Heart right ventricle (tissue), 16 donors: ENCODE measurements around the gene LRRC75A. TPM values are rescaled to one million over a fixed set of nuclear protein-coding genes. Genes with fewer than 3 reads are reported as not detected.
A peak's percentile ranks its signal among the peaks of the same experiment; 100 is the strongest.

Source experiments
- ATAC-seq, 8 donors: fragments of 200-7000 bp; cut with Tn5 transposase; one replicate each; pipeline ENCODE4 v1.9.1; 2020; ENCODE audit warnings: mild to moderate bottlenecking in 8 of 8, moderate library complexity in 8 of 8, moderate number of reproducible peaks in 1 of 8
- DNase-seq, 2 donors: peaks; one replicate each; pipeline ENCODE4 v3.0.0-alpha.2; 2020
- H3K27ac ChIP-seq, 10 donors: fragments of 200-600 bp; sonication (generic) in 2 of 10; one replicate each; pipeline versions ENCODE4 v1.5.0 to v1.8.0; 2020 to 2022; ENCODE audit warnings: mild to moderate bottlenecking in 3 of 10
- H3K27me3 ChIP-seq, 7 donors: fragments of 200-600 bp; one replicate each; pipeline ENCODE4 v1.8.0; 2021 to 2022; ENCODE audit warnings: mild to moderate bottlenecking in 2 of 7
- H3K36me3 ChIP-seq, 9 donors: fragments of 200-600 bp; sonication (generic) in 1 of 9; one replicate each; pipeline versions ENCODE4 v1.5.0 to v1.8.0; 2020 to 2022; ENCODE audit warnings: mild to moderate bottlenecking in 2 of 9
- H3K4me1 ChIP-seq, 9 donors: fragments of 200-600 bp; sonication (generic) in 1 of 9; one replicate each; pipeline versions ENCODE4 v1.5.0 to v1.8.0; 2020 to 2022; ENCODE audit warnings: mild to moderate bottlenecking in 4 of 9
- H3K4me3 ChIP-seq, 10 donors: fragments of 200-600 bp; sonication (generic) in 2 of 10; one replicate each; pipeline versions ENCODE4 v1.5.0 to v1.8.0; 2020 to 2022; ENCODE audit warnings: mild to moderate bottlenecking in 7 of 10, moderate library complexity in 2 of 10
- H3K9me3 ChIP-seq, 11 donors: fragments of 200-600 bp in 10 of 11; sonication (generic) in 2 of 11; one replicate each; pipeline versions ENCODE4 v1.5.0 to v1.8.0; 2013 to 2022; ENCODE audit warnings: mild to moderate bottlenecking in 2 of 11, control low read depth in 1 of 11, moderate library complexity in 1 of 11
- WGBS, 2 donors: extraction: QIAGEN DNeasy Blood & Tissue Kit; methylation state at CpG; one replicate each; pipeline ENCODE4 v1.1.7; 2013; ENCODE audit warnings: inconsistent platforms in 1 of 2; 5-methylcytosine and 5-hydroxymethylcytosine counted together
- intact Hi-C, 10 donors: fragments of 100-400 bp; cut with DNase I; formaldehyde crosslinking; loops; one replicate each; pipeline versions ENCODE4 v1.11.1 to v1.14.2; 2022
- polyA plus RNA-seq, 2 donors: library from polyadenylated mRNA; stranded (reverse); fragments of 200-250 nt; gene quantifications; one replicate each; pipeline ENCODE4 v1.2.3, GENCODE V29; 2013
- total RNA-seq, 10 donors: library from RNA; stranded (reverse); fragmentation: NEBNext Ultra II Directional in 3 of 10; extraction: Animal tissue kit (Norgen Biotek cat#: 25700) in 3 of 10; gene quantifications; one replicate each; pipeline versions ENCODE4 v1.2.1 to v1.2.4, GENCODE V29; 2021 to 2023
- TF ChIP-seq, protein P1 (sequence below), 9 donors: fragments of 200-600 bp; sonication (generic) in 2 of 9; IDR thresholded peaks; one replicate each; pipeline versions ENCODE4 v1.5.0 to v1.8.0; 2021 to 2022; ENCODE audit warnings: antibody characterized with exemption in 9 of 9, mild to moderate bottlenecking in 5 of 9, moderate library complexity in 1 of 9
- donor health status: Arrhythmogenic right ventricular cardiomyopathy.
- donor health status: ischemic (EF 13 %, LVEDD 7.1; RV severe dilation, severe dysfunction).
- donor health status: healthy with polysubstance abuse.
- donor health status: DM: no; HTN: yes; CAD: no.
- donor health status: DM: no; HTN: no; CAD: no.
- donor health status: ischemic (EF 25% LVEDD 6.9; RV normal size, moderate dysfunction).
- donor health status: ischemic (EF 25% LVEDD 5.7; RV mildly dilated, moderate dysfunction).
- donor health status: healthy.
- donor health status: DM: yes; HTN: yes; CAD: no.
- donor health status: Ischemic cardiomyopathy.
- donor health status: ischemic (EF 35%, LVEDD 5.7; RV mildly dilated, moderate dysfunction).
- donor health status: nonischemic (EF 11% LVEDD 7.7; RV severe dilation, severe dysfunction).
- donor health status: DM: yes; HTN: yes; CAD: no.
- donor health status: PGD.
- donor health status: ischemic (EF 29% LVEDD 5.4; RV normal size, mild dysfunction).
- donor health status: nonischemic (EF 23%, LVEDD 6.1; RV moderate dilation, normal function).

Gene LRRC75A
- total and polyA plus RNA-seq, 12 donors, result 0.34 to 1.3 (median 0.58) TPM

DNA sequence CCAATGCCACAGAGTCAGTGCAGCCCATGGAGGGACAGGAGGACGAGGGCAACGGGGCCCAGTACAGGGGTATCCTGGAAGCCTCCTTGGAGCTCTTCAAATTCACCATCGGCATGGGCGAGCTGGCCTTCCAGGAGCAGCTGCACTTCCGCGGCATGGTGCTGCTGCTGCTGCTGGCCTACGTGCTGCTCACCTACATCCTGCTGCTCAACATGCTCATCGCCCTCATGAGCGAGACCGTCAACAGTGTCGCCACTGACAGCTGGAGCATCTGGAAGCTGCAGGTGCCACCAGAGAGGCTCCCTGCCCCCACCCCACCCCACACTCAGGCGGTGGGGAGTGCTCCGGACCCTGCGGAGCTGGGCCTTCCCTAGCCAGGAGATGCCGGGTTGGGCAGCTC, 60.0 kb downstream of the LRRC75A start:
- no peak overlapping the region for H3K27ac ChIP-seq
- TF ChIP-seq, protein P1, sequence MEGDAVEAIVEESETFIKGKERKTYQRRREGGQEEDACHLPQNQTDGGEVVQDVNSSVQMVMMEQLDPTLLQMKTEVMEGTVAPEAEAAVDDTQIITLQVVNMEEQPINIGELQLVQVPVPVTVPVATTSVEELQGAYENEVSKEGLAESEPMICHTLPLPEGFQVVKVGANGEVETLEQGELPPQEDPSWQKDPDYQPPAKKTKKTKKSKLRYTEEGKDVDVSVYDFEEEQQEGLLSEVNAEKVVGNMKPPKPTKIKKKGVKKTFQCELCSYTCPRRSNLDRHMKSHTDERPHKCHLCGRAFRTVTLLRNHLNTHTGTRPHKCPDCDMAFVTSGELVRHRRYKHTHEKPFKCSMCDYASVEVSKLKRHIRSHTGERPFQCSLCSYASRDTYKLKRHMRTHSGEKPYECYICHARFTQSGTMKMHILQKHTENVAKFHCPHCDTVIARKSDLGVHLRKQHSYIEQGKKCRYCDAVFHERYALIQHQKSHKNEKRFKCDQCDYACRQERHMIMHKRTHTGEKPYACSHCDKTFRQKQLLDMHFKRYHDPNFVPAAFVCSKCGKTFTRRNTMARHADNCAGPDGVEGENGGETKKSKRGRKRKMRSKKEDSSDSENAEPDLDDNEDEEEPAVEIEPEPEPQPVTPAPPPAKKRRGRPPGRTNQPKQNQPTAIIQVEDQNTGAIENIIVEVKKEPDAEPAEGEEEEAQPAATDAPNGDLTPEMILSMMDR (IDR thresholded peaks at IDR 0.05), result no peak
- ATAC-seq (no peak), DNase-seq (no peak)
- intact Hi-C loops, result loop anchor here in 2 of 10 donors (10.0 kb wide), 1 partner anchor 47 kb away; the partner anchor contains the start of gene UBB (in 2 of the 2)
- H3K36me3 ChIP-seq, result peaks cover 0 to 58% (median 0%) of the 10 kb centered on the region in 9 donors
- WGBS, 2 donors, result 90 to 96% methylated on average over 15 of the region's 15 CpGs
- H3K9me3 ChIP-seq, result no peaks in the 10 kb centered on the region
- H3K4me3 ChIP-seq, result no peak overlapping the region
- H3K27me3 ChIP-seq, result no peaks in the 10 kb centered on the region
- no peaks in the 10 kb centered on the region for H3K4me1 ChIP-seq

DNA sequence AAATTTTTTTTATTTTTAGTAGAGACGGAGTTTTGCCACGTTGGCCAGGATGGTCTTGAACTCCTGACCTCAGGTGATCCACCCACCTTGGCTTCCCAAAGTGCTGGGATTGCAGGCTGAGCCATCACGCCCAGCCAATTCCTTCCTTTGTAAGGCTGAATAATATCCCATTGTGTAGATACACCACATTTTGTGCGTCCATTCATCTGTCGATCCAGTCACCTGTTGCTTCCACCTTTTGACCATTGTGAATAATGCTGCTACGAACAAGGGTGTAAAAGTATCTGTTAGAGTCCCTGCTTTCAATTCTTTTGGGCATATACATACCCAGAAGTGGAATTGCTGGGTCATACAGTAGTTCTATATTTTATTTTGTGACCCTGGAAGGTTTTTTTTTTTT, 61.3 kb downstream of the LRRC75A start:
- no peak for ATAC-seq
- Histone ChIP-seq H3K9me3 (no peaks in the 10 kb centered on the region), H3K27ac (no peak overlapping the region), H3K27me3 (no peaks in the 10 kb centered on the region), H3K36me3 (peaks cover 0 to 72% (median 0%) of the 10 kb centered on the region in 9 donors), H3K4me1 (no peaks in the 10 kb centered on the region), H3K4me3 (no peak overlapping the region)
- no peak for DNase-seq
- TF ChIP-seq, protein P1 (IDR thresholded peaks at IDR 0.05), result no peak
- intact Hi-C loops, result loop anchor here in 2 of 10 donors (10.0 kb wide), 1 partner anchor 46 kb away; the partner anchor contains the start of gene UBB (in 2 of the 2)
- WGBS, 2 donors, result 71 to 84% methylated on average over 6 of the region's 6 CpGs

DNA sequence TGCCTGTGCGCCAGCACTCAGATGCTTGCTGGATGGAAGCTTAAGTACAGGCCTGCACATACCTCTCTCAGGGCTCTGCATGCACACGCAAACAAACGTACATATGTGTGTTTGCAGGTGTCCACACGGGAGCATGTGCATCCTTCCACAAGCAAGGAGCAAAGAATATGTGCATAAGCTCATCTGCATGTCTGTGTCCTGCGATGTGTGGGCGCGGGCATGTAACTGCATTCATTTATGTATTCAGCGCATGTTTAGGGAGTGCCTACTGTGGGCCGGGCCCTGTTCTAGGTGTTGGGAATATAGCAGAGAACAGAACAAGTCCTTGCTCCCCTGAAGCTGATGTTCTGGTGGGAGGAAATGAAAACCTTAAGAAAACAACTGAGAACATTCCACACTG, 62.9 kb downstream of the LRRC75A start:
- Histone ChIP-seq H3K27ac (no peak overlapping the region), H3K36me3 (peaks cover 0 to 87% (median 0%) of the 10 kb centered on the region in 9 donors), H3K27me3 (no peaks in the 10 kb centered on the region), H3K4me1 (no peaks in the 10 kb centered on the region), H3K4me3 (no peak overlapping the region), H3K9me3 (no peaks in the 10 kb centered on the region)
- TF ChIP-seq, protein P1 (IDR thresholded peaks at IDR 0.05), result no peak
- no peak for ATAC-seq
- intact Hi-C loops, result no loop called here
- DNase-seq, result no peak
- WGBS, 2 donors, result 94 to 98% methylated on average over 9 of the region's 9 CpGs

DNA sequence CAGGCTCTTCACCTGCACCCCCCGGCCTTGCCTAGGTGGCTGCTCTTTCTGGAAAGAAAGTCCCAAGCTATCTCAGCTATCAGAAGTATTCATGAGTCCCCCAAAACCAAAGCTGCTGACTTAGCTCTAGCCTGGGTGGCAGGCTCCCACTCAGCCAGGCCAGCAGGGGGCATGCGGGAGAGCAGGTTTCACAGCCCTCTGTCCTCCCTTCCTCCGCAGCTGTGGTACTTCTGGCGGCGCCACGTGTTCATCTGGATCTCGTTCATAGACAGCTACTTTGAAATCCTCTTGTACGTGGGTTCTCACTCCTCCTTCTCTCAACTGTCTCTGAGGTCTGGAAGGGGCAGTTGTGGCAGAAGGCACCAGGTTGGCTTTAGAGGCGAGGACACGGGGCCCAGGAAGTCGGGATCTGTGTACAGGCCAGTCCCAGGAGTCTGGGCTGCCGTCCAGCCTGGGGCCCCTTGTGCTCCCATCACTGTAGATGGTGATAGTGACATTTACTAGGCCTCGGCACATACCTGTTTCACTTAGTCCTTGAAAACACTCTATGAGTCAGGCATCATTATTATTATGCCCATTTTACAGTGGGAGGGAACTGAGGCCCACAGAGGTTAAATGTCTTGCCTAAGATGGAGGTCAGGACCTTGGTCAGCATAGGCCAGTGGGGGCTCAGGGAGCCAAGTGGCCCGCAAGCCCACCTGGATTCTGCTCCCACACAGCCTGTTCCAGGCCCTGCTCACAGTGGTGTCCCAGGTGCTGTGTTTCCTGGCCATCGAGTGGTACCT, 63.7 kb downstream of the LRRC75A start:
- no peaks in the 10 kb centered on the region for H3K4me1 ChIP-seq
- ATAC-seq (peak in 6 of 8 donors; percentile 68 to 82 (median 76)), DNase-seq (peak in 1 of 2 donors; percentile 47)
- TF ChIP-seq, protein P1 (IDR thresholded peaks at IDR 0.05), result peak in 8 of 9 donors; percentile 9 to 66 (median 60)
- no peaks in the 10 kb centered on the region for H3K27me3 ChIP-seq
- H3K9me3 ChIP-seq, result no peaks in the 10 kb centered on the region
- WGBS, 2 donors, result 53 to 64% methylated on average over 15 of the region's 15 CpGs
- no peak overlapping the region for H3K4me3 ChIP-seq
- intact Hi-C loops, result no loop called here
- peaks cover 0 to 90% (median 3%) of the 10 kb centered on the region in 9 donors for H3K36me3 ChIP-seq
- H3K27ac ChIP-seq, result no peak overlapping the region
